ENCODE results near the gene TACR2.

- TF ChIP-seq CREB1 (IDR thresholded peaks at IDR 0.05; ENCODE audit: low read depth) (no peak), FOXM1 (IDR thresholded peaks at IDR 0.05; ENCODE audit: borderline replicate concordance, low read depth) (no peak), TCF12 (IDR thresholded peaks at IDR 0.05; ENCODE audit: low read depth) (no peak), CEBPB (IDR thresholded peaks at IDR 0.05) (no peak), YY1 (IDR thresholded peaks at IDR 0.05; ENCODE audit: low read depth) (no peak), NFIC (IDR thresholded peaks at IDR 0.05) (no peak), EGR1 (IDR thresholded peaks at IDR 0.05) (no peak)
- TF ChIP-seq, protein P1, sequence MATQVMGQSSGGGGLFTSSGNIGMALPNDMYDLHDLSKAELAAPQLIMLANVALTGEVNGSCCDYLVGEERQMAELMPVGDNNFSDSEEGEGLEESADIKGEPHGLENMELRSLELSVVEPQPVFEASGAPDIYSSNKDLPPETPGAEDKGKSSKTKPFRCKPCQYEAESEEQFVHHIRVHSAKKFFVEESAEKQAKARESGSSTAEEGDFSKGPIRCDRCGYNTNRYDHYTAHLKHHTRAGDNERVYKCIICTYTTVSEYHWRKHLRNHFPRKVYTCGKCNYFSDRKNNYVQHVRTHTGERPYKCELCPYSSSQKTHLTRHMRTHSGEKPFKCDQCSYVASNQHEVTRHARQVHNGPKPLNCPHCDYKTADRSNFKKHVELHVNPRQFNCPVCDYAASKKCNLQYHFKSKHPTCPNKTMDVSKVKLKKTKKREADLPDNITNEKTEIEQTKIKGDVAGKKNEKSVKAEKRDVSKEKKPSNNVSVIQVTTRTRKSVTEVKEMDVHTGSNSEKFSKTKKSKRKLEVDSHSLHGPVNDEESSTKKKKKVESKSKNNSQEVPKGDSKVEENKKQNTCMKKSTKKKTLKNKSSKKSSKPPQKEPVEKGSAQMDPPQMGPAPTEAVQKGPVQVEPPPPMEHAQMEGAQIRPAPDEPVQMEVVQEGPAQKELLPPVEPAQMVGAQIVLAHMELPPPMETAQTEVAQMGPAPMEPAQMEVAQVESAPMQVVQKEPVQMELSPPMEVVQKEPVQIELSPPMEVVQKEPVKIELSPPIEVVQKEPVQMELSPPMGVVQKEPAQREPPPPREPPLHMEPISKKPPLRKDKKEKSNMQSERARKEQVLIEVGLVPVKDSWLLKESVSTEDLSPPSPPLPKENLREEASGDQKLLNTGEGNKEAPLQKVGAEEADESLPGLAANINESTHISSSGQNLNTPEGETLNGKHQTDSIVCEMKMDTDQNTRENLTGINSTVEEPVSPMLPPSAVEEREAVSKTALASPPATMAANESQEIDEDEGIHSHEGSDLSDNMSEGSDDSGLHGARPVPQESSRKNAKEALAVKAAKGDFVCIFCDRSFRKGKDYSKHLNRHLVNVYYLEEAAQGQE (IDR thresholded peaks at IDR 0.05; ENCODE audit: low read depth), result no peak
Measured at GRCh38 chr10:69372126-69372980, 44.4 kb downstream of the TACR2 start.
